ENCODE data around the gene MORN1. TPM values are rescaled to one million over a fixed set of nuclear protein-coding genes. Genes with fewer than 3 reads are reported as not detected.

MORN1 gene
- total and polyA plus RNA-seq, 2 of the 8 experiments (the other 6 are each of a cell fraction or from before 2014, with no cell fraction given), result 5.0 to 9.1 TPM

DNA sequence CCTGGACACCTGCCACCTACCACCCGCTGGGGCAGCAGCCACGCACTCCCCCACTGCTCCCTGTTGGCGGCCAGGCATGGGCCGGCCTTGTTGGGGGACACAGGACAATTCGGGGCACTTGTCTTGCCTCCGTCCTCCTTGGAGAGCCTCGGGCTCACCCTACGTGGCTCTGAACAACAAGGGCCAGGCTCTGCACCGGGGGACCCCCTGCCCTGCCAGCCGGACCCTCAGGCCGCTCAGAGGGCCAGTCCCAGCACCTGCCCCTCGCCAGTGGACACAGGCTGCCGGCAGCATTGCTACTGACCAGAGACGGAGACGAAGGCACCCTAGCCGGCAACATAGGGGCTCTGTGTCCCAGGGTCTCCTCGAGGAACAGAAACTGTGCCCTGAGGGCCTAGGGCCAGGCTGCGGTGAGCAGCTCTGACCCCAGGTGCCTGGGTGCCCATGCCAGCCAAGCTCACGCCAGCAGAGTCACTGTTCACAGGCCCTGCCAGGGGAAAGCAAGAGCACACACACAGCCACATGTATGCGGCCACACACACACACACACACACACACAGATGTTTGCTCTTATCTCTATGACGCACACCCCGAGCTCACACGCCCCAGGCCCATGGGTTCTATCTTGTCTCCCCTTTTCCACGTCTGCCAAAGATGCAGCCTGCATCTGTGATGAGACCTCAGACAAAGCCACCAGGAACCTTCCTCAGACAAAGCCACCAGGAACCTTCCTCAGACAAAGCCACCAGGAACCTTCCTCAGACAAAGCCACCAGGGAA, 45.9 kb downstream of the MORN1 start:
- FAIRE-seq (no peak), DNase-seq (ENCODE audit: low read depth in 1 of 2, low spot score in 2 of 2) (no peak)
- Histone ChIP-seq H2BK15ac (ENCODE audit: low read length) (no peak overlapping the region), H3K9me3 (ENCODE audit: insufficient read depth in 2 of 2, low read depth in 1 of 2, low read length in 1 of 2) (no peaks in the 10 kb centered on the region), H2BK120ac (replicated peaks; ENCODE audit: low read depth, low read length) (no peak overlapping the region), H3K4ac (replicated peaks; ENCODE audit: insufficient read length, low read depth, low read length) (no peak overlapping the region), H3K27ac (ENCODE audit: low read depth, low read length) (no peak overlapping the region), H3K79me1 (ENCODE audit: low read depth, low read length) (no peaks in the 10 kb centered on the region), H3K4me3 (ENCODE audit: extremely low read depth in 1 of 4, insufficient read depth in 2 of 4, low read depth in 3 of 4, low read length in 4 of 4) (no peak overlapping the region), H4K5ac (ENCODE audit: insufficient read length, low read depth, low read length) (no peak overlapping the region), H3K56ac (replicated peaks; ENCODE audit: insufficient read length, low read depth, low read length) (no peak overlapping the region), H3K18ac (ENCODE audit: extremely low read depth, low read length) (no peak overlapping the region), H4K8ac (ENCODE audit: extremely low read depth, insufficient read depth, low read length) (peak overlapping the region; percentile 79; the same call in 1 of the 2 replicates), H2BK20ac (ENCODE audit: low read length) (no peak overlapping the region), H3K9ac (replicated peaks in 1 of 4; ENCODE audit: extremely low read depth in 1 of 4, low read depth in 3 of 4, low read length in 3 of 4) (no peak overlapping the region), H3K14ac (ENCODE audit: insufficient read length) (no peak overlapping the region), H3K4me1 (replicated peaks in 1 of 4; ENCODE audit: control insufficient read depth in 3 of 4, insufficient read depth in 4 of 4, low read length in 3 of 4) (no peaks in the 10 kb centered on the region), H2BK12ac (ENCODE audit: low read depth, low read length) (no peak overlapping the region; the same call in 1 of the 2 replicates), H2AK5ac (ENCODE audit: low read depth, low read length) (no peak overlapping the region), H4K20me1 (replicated peaks in 1 of 2; ENCODE audit: control insufficient read depth in 1 of 2, insufficient read depth in 2 of 2, low read length in 2 of 2) (peaks cover 0 to 3% of the 10 kb centered on the region in 2 experiments), H2BK5ac (ENCODE audit: low read depth, low read length) (no peak overlapping the region), H3K23me2 (ENCODE audit: low read depth, low read length) (no peaks in the 10 kb centered on the region), H2AFZ (ENCODE audit: low read length) (no peak overlapping the region), H3K27me3 (replicated peaks in 1 of 4; ENCODE audit: control insufficient read depth in 3 of 4, extremely low read depth in 1 of 4, insufficient read depth in 3 of 4, low read length in 3 of 4) (no peaks in the 10 kb centered on the region), H4K91ac (replicated peaks; ENCODE audit: insufficient read length, low read length) (no peak overlapping the region), H3K36me3 (ENCODE audit: control insufficient read depth in 2 of 4, insufficient read depth in 4 of 4, low read length in 3 of 4) (no peaks in the 10 kb centered on the region), H3K23ac (ENCODE audit: insufficient read length) (no peak overlapping the region), H3K4me2 (ENCODE audit: insufficient read depth in 1 of 2, low read depth in 2 of 2, low read length in 2 of 2) (no peak overlapping the region), H3K79me2 (ENCODE audit: control insufficient read depth in 1 of 2, insufficient read depth in 2 of 2, low read length in 2 of 2) (no peaks in the 10 kb centered on the region)
- CTCF ChIA-PET (ENCODE audit: partially characterized antibody), result interaction anchor here (1.6 to 1.8 kb wide), 2 partner anchors 9 to 12 kb away, joined by 5 to 8 read pairs; no protein-coding TSS in a partner anchor
- POLR2A ChIA-PET (ENCODE audit: partially characterized antibody), result interaction anchor here (0.9 kb wide), 1 partner anchor 45 kb away, joined by 3 read pairs; no protein-coding TSS in a partner anchor
- 90% methylated on average over 17 of the region's 24 CpGs; no CpG with 5 or more reads in 1 of the 2 experiments for WGBS, 2 experiments (ENCODE audit: extremely low coverage in 1 of 2, insufficient coverage in 1 of 2, insufficient read length in 1 of 2, insufficient replicate concordance in 2 of 2, low coverage in 1 of 2, low lambda C conversion rate in 2 of 2, missing lambda C conversion rate in 1 of 2)
- no peak for TF ChIP-seq SIRT6 (IDR thresholded peaks at IDR 0.05; ENCODE audit: low read length)
- no peak for TF ChIP-seq RAD21 (IDR thresholded peaks at IDR 0.05 in 1 of 2, conservative IDR thresholded peaks at IDR 0.05 in 1 of 2; ENCODE audit: low read depth in 2 of 2, low read length in 2 of 2)
- TF ChIP-seq CTBP2 (IDR thresholded peaks at IDR 0.05; ENCODE audit: borderline replicate concordance, insufficient read depth, insufficient read length, low read length), result no peak
- no peak for TF ChIP-seq JUND (IDR thresholded peaks at IDR 0.05; ENCODE audit: low read length)
- TF ChIP-seq TAF7 (optimal IDR thresholded peaks at IDR 0.05; ENCODE audit: borderline replicate concordance, low read depth, low read length), result no peak
- no peak for TF ChIP-seq CBX5 (IDR thresholded peaks at IDR 0.05; ENCODE audit: low read depth, low read length)
- no peak for TF ChIP-seq SP2 (IDR thresholded peaks at IDR 0.05; ENCODE audit: low read length)
- no peak for TF ChIP-seq BCL11A (IDR thresholded peaks at IDR 0.05; ENCODE audit: low read depth in 2 of 2, low read length in 2 of 2)
- no peak for TF ChIP-seq HDAC6 (IDR thresholded peaks at IDR 0.05; ENCODE audit: low read depth, low read length)
- no peak for TF ChIP-seq POLR2A (IDR thresholded peaks at IDR 0.05; ENCODE audit: control extremely low read depth in 1 of 2, low read depth in 2 of 2, low read length in 2 of 2)
- TF ChIP-seq YY1 (IDR thresholded peaks at IDR 0.05; ENCODE audit: low read depth, low read length), result no peak
- no peak for TF ChIP-seq CHD2 (IDR thresholded peaks at IDR 0.05; ENCODE audit: low read length)
- no peak for TF ChIP-seq SP1 (IDR thresholded peaks at IDR 0.05; ENCODE audit: low read depth, low read length)
- TF ChIP-seq RBBP5 (IDR thresholded peaks at IDR 0.05; ENCODE audit: borderline replicate concordance, low read depth, low read length), result no peak

Measured in H1 (cell line).